GM19372 (cell line): Measurements from ENCODE around the gene WASF2.
"Not testable (repeated sequence)": the region's sequence is repeated elsewhere in the genome, so short reads cannot be mapped to it uniquely, and the experiment has no call there.

Experiments
- ATAC-seq: cut with Tn5 transposase; IDR thresholded peaks from one replicate; pipeline ENCODE4 v1.9.1; 2021; ENCODE audit warnings: mild to moderate bottlenecking, low read depth, moderate library complexity; ENCODE audit not compliant: unreplicated experiment

Gene WASF2

DNA sequence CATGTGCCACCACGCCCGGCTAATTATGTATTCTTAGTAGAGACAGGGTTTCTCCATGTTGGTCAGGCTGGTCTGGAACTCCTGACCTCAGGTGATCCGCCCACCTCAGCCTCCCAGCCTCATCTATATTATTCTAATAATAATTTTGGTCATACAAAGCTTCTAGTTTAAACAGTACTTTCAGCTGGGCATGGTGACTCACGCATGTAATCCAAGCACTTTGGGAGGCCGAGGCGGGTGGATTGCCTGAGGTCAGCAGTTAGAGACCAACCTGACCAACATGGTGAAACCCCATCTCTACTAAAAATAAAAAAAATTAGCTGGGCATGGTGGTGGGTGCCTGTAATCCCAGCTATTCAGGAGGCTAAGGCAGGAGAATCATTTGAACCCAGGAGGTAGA is 26.1 kb downstream of the WASF2 start:
- ATAC-seq = not testable (repeated sequence)

DNA sequence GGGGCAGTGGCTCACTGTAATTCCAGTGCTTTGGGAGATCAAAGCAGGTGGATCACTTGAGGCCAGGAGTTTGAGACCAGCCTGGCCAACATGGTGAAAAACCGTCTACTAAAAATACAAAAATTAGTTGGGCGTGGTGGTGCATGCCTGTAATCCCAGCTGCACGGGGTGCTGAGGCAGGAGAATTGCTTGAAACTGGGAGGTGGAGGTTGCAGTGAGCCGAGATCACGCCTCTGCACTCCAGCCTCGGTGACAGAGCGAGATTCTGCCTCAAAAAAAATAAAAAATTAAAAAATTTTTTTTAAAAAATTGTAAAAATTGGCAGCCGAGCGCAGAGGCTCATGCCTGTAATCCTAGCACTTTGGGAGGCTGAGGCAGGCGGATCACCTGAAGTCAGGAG is 31.4 kb downstream of the WASF2 start:
- not testable (repeated sequence) for ATAC-seq

GRCh38 chr1:27455139-27455811 is 34.7 kb downstream of the WASF2 start:
- no peak for ATAC-seq

DNA sequence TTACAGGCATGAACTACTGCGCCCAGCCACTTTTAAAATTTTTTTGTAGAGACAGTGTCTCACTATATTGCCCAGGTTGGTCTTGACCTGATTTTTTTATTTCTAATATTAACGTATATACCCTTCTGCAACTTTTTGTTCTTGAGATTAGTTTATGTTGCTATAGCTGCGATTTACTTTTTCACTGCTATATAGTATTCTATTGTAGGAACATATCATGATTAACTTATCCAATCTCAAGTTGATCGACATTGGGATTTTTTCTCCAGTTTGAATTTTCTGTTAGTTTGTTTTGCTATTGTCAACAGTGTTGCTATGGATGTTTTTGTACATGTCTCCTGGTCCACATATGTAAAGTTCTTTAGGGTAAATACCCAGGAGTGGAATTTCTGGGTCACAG is 35.4 kb downstream of the WASF2 start:
- no peak for ATAC-seq

DNA sequence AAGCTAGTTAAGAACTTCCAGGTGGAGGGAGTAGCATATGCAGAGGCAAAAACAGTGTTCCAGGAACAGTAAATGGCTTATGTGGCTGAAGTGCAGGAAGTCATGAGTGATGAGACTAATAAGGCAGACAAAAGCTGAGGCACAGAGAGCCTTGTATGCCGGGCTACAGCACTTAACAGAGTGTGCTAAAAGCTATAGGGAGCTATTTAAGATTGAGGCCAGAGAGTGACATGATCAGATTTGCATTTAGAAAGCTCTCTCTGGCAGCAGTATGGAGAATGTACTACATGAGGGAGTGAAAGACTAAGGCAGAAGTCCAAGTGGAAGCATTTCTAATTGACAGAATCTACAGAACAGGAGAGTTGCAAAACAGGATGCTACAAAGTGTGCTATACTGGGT is 38.6 kb downstream of the WASF2 start:
- ATAC-seq = no peak

GRCh38 chr1:27448982-27449381 is 41.0 kb downstream of the WASF2 start:
- ATAC-seq = no peak

DNA sequence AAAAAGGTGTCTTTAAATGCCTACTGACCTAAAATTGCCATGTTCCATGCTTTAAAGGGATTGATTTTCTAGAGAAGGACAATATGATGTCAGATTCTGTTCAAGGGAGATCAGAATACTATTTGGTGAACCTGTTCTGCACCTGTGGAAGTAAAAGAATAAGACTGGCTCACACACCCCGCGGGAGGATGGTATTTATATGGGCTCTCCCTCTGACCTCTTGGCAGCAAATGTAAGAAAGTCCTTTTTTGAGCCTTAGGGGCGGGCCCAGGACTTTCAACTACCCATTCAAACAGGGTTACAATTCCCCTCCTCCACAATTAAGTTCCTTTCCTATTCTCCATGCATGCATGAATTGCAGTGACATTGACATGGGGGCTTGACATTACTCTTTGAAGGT is 42.1 kb downstream of the WASF2 start:
- ATAC-seq = no peak

DNA sequence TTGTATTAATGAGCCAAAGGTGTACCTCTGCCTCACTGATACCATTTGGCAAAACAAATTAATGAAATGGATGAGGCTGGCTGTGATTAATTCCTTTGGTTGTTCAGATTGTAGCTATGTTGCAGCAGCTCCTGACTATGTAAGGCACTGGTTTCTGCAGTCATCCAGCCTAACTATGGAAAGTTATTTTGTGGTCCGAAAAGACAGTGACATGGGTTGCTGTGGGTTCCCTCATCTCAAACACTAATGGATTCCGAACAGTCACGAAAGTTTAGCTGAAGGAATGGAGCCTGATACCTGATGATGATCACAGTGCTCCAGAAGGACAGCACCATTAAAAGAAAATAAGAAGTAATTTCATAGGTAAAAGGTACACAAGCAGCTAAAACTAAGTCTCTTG is 42.6 kb downstream of the WASF2 start:
- no peak for ATAC-seq

DNA sequence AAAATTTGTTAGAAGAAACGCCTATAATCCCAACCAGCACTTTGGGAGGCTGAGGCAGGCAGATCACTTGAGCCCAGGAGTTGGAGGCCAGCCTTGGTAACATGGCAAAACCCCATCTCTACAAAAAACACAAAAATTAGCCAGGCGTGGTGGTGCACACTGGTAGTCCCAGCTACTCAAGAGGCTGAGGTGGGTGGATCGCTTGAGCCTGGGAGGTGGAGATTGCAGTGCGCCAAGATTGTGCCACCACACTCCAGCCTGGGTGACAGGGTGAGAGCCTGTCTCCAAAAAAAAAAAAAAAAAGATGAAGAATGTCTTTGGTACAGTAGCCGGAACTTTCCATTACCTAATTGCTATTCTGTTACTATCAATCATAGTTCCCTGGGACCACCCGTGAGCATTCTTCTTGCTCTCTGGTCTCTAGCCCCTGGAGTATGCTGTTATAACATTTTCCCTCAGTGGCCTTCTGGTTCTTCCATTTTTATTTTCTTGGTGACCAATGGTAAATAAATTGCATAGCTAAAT is 43.4 kb downstream of the WASF2 start:
- no peak for ATAC-seq

GRCh38 chr1:27445177-27445936 is 44.6 kb downstream of the WASF2 start:
- no peak for ATAC-seq

- no peak for ATAC-seq
These were observed 45.3 kb downstream of the WASF2 start for GRCh38 chr1:27444632-27445031.

- ATAC-seq = no peak
These were observed 50.8 kb downstream of the WASF2 start for GRCh38 chr1:27439150-27439549.

DNA sequence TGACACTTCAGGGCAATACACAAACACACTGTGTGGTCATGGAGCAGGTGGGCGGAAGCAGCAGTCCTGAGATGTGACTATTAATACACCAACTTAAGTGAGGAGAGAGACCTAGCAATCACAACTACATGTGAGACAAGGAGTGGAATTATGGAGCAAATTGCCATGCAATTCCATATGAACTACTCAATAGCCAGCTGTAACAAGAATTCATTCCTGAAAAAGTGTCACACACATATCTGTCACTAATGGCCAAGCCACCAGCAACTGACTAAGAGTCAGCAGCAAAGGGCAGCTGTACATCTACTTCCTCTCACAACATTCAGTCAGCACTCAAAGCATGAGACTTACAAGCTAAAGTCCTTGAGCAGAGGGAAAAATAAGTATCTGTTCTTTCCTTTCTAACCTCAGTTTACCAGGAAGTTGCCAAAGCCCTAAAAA is 51.3 kb downstream of the WASF2 start:
- no peak for ATAC-seq

GRCh38 chr1:27436204-27437159 is 53.5 kb downstream of the WASF2 start:
- no peak for ATAC-seq

GRCh38 chr1:27435566-27436203 is 54.3 kb downstream of the WASF2 start:
- ATAC-seq = no peak

DNA sequence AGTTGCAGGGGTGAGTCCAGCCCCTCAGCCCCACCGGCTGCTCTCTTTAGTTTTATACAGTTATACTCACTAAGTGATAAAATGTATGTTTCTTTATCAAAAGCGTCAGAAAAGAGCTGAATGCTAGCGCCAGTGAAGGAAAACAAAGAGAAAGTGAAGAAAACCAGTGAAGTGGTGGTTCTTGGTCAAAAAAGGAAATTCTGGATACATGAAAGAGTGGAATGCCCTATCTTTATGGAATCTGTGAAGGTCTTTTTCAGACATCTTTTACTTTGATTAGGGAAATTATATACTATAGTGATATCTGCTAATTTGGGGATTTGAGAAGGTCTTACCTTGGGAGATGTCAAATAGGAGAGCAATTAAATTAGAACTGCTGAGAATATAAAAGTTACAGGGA is 56.3 kb downstream of the WASF2 start:
- no peak for ATAC-seq

GRCh38 chr1:27432725-27433124 is 57.2 kb downstream of the WASF2 start:
- not testable (repeated sequence) for ATAC-seq

DNA sequence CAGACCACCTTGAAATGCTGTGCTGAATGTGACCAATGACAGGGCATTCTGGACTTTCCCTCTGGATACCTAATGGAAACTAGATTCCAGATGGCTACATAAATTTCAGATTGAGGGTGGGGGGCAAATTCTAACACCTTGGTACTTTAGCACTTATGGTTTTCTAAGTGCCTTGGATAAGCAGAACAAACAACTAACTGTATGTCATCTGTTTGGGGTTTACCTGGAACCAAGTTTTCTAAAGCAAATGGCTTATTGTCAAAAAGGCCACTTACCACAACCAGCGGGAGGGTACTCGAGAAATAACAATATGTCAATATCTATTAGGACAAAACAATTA is 58.4 kb downstream of the WASF2 start:
- no peak for ATAC-seq

GRCh38 chr1:27430903-27431600 is 58.9 kb downstream of the WASF2 start:
- ATAC-seq = no peak

- ATAC-seq = no peak
These were observed 60.9 kb downstream of the WASF2 start for GRCh38 chr1:27429029-27429425.
